ENCODE measurements around the gene TPRG1L.
"Not testable (repeated sequence)": the region's sequence is repeated elsewhere in the genome, so short reads cannot be mapped to it uniquely, and the experiment has no call there.

Gene TPRG1L

GRCh38 chr1:3624200-3625136, at the start of gene TPRG1L:
Gene TPRG1L, plus strand, starts transcription at chr1:3625015. Its CDS starts 58 bp downstream, at chr1:3625073.
- DNase-seq (ENCODE audit: low read depth): peak; percentile 96

- not testable (repeated sequence) for DNase-seq (ENCODE audit: low read depth)
Measured at GRCh38 chr1:3575515-3575914, 49.3 kb upstream of the TPRG1L start.

GRCh38 chr1:3575993-3576392, 48.8 kb upstream of the TPRG1L start:
- no peak for DNase-seq (ENCODE audit: low read depth)

- DNase-seq (ENCODE audit: low read depth): no peak
Measured at GRCh38 chr1:3577300-3577699, 47.5 kb upstream of the TPRG1L start.

- DNase-seq (ENCODE audit: low read depth): no peak
Measured at GRCh38 chr1:3577711-3578432, 46.9 kb upstream of the TPRG1L start.

- DNase-seq (ENCODE audit: low read depth): no peak
Measured at GRCh38 chr1:3578433-3578805, 46.4 kb upstream of the TPRG1L start.

- DNase-seq (ENCODE audit: low read depth): no peak
Measured at GRCh38 chr1:3578906-3579305, 45.9 kb upstream of the TPRG1L start.

- no peak for DNase-seq (ENCODE audit: low read depth)
Measured at GRCh38 chr1:3579626-3580025, 45.2 kb upstream of the TPRG1L start.

GRCh38 chr1:3580231-3580630, 44.6 kb upstream of the TPRG1L start:
- DNase-seq (ENCODE audit: low read depth): no peak

- no peak for DNase-seq (ENCODE audit: low read depth)
Measured at GRCh38 chr1:3581296-3582036, 43.3 kb upstream of the TPRG1L start.

- not testable (repeated sequence) for DNase-seq (ENCODE audit: low read depth)
Measured at GRCh38 chr1:3583751-3584150, 41.1 kb upstream of the TPRG1L start.

- no peak for DNase-seq (ENCODE audit: low read depth)
Measured at GRCh38 chr1:3584915-3585314, 39.9 kb upstream of the TPRG1L start.

GRCh38 chr1:3585353-3585868, 39.4 kb upstream of the TPRG1L start:
- not testable (repeated sequence) for DNase-seq (ENCODE audit: low read depth)

GRCh38 chr1:3585940-3586568, 38.8 kb upstream of the TPRG1L start:
- no peak for DNase-seq (ENCODE audit: low read depth)

GRCh38 chr1:3586986-3587759, 37.6 kb upstream of the TPRG1L start:
- DNase-seq (ENCODE audit: low read depth): no peak

- no peak for DNase-seq (ENCODE audit: low read depth)
Measured at GRCh38 chr1:3588395-3588794, 36.4 kb upstream of the TPRG1L start.

GRCh38 chr1:3590139-3590763, 34.6 kb upstream of the TPRG1L start:
- DNase-seq (ENCODE audit: low read depth): no peak

GRCh38 chr1:3590951-3591865, 33.6 kb upstream of the TPRG1L start:
- DNase-seq (ENCODE audit: low read depth): no peak

GRCh38 chr1:3593334-3593733, 31.5 kb upstream of the TPRG1L start:
- no peak for DNase-seq (ENCODE audit: low read depth)
